GM18909 (cell line): ENCODE measurements around the gene RSAD1.

Experiments
- ATAC-seq: cut with Tn5 transposase; IDR thresholded peaks from one replicate; pipeline ENCODE4 v1.9.1; 2021; ENCODE audit warnings: mild to moderate bottlenecking; ENCODE audit not compliant: unreplicated experiment, poor library complexity

Gene RSAD1

DNA sequence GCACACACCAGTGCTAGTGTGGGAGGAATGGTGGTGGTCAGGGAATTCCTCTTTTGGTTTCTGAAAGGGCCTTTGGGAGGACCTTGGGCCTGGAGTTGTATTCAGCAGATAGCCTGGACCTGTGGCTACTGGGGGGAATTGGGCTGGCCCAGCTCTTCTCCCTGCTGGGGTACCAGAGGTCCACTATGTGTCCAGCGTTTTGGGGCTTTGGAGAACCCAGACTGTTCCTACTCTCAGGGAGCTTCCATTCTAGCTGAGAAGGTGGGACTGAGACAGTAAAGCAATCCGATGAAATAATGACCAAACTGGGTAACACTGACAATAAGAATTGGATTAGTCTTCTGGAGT lies 56.3 kb downstream of the RSAD1 start:
- ATAC-seq, result no peak

DNA sequence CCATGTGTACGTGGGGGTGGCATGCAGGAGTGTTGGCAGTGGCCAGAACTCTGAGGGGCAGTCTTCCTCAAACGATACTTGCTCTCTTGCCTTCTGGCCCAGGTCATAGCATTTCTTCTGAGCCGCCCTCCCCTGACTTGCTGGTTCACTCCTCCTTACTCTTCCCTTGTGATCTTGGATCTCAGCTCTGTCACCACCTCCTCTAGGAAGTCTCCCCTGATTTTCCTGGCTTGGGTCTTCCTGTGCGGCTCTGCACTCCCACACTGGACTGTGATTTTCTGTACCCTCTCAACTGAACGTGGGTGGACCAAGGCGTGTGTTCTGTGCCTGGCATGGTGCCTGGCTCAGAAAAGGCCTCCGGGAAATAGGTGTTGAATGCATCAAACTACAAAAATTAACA lies 56.7 kb downstream of the RSAD1 start:
- no peak for ATAC-seq
